ENCODE results near the gene ICOSLG.
"Not testable (repeated sequence)": the region's sequence is repeated elsewhere in the genome, so short reads cannot be mapped to it uniquely, and the experiment has no call there.

ICOSLG gene

DNA sequence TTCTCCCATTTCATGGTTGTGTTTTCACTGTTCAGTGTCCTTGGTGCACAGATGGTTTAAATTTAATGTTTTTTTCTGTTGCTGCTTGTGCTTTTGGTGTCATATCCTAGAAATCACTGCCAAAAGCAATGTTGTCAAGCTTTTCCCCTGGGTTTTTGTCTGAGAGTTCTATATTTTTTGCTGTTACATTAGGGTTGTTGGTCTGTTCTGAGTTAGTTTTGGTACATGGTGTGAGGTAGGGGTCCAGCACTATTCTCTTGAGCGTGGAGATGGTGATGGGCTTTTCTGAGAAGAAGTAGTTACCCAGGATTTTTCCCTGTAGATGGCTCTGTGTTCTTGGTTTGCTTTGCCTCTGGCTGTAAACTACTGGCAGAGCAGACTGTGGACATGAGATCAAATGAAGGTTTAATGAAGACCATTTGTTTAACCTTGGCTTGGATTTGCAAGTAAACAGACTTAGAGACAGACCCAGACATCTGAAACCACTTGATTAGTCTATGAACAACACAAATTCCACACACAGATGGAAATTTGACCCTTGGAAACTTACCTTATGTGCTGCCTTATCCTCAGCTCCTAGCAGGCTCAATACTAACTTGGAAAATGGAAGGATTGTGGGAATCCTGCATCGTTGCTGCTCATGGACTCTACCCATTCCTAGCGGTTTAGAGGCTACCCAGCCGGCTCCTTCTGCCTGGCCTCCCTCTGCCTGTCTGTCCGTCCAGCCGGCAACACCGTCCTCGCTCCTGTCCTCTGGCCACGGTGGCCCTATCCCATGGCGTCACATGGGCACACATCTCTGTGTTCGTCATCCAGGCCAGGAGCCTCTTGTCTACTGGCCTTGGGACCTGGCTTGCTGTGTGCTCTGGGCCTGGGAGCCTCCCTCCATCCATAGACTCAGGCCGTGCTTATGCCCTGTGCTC lies 50.1 kb downstream of the ICOSLG start:
- H3K4me1 ChIP-seq (ENCODE audit: control insufficient read depth, insufficient read depth, low read depth, low read length); H3K36me3 ChIP-seq (ENCODE audit: control insufficient read depth in 1 of 2, insufficient read depth in 2 of 2, low read depth in 1 of 2, low read length in 2 of 2); H3K9me3 ChIP-seq (ENCODE audit: control insufficient read depth, low read length); H3K79me1 ChIP-seq (replicated peaks; ENCODE audit: low read length, poor library complexity, severe bottlenecking); H2BK5ac ChIP-seq (ENCODE audit: low read depth, low read length, poor library complexity, severe bottlenecking); H3K4me3 ChIP-seq (ENCODE audit: insufficient read depth in 1 of 2, low read depth in 1 of 2, low read length in 2 of 2); H3K14ac ChIP-seq (ENCODE audit: low read length in 2 of 2); H2BK120ac ChIP-seq (ENCODE audit: low read depth, low read length); H4K8ac ChIP-seq (ENCODE audit: low read length); H3K27me3 ChIP-seq (ENCODE audit: control insufficient read depth in 1 of 2, insufficient read depth in 1 of 2, low read length in 2 of 2); H3K23ac ChIP-seq (ENCODE audit: low read length in 2 of 2); H2BK15ac ChIP-seq (ENCODE audit: low read depth, poor library complexity, severe bottlenecking); H3K27ac ChIP-seq (ENCODE audit: low read length, poor library complexity, severe bottlenecking); H2AK5ac ChIP-seq (ENCODE audit: low read length, severe bottlenecking); H3K9ac ChIP-seq (ENCODE audit: low read length); H4K91ac ChIP-seq (ENCODE audit: low read length); H3K4me2 ChIP-seq (ENCODE audit: low read length, poor library complexity, severe bottlenecking); H2AFZ ChIP-seq (ENCODE audit: low read depth, low read length): not testable (repeated sequence)
- peak overlapping the region in 1 of 2 experiments; percentile 24 for H3K4ac ChIP-seq (ENCODE audit: low read depth in 1 of 2, low read length in 2 of 2)
- 96% methylated on average over 5 of the region's 12 CpGs for WGBS
- DNase-seq, result peak; percentile 18
- peak overlapping the region in 1 of 2 experiments; percentile 82 for H3K18ac ChIP-seq (ENCODE audit: low read depth in 1 of 2, low read length in 2 of 2)
- peak overlapping the region in 1 of 2 experiments; percentile 96 for H2BK12ac ChIP-seq (ENCODE audit: low read length in 2 of 2)

DNA sequence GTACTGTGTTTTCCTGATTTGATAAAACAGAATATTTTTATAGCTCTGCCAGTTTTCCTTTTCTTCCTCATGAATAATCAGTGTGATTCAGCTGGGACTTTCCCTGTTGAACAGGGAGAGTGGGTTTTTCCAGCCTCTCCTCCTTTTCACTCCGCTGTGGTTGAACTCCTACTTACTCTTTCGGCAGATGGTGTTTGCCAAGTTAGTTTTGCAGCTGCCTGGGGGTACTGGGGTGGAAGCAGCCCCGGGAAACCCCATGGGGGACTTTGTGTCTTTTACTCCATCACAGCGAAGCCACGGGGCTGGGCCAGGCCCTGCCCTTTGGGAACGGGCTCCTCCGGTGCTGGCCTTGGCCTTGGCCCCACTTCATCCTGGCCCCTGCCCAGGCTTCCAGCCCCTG lies 55.9 kb downstream of the ICOSLG start:
- H3K9ac ChIP-seq (ENCODE audit: low read length); H2AK5ac ChIP-seq (ENCODE audit: low read length, severe bottlenecking); H3K27ac ChIP-seq (ENCODE audit: low read length, poor library complexity, severe bottlenecking); H2BK15ac ChIP-seq (ENCODE audit: low read depth, poor library complexity, severe bottlenecking); H3K27me3 ChIP-seq (ENCODE audit: control insufficient read depth in 1 of 2, insufficient read depth in 1 of 2, low read length in 2 of 2); H2AFZ ChIP-seq (ENCODE audit: low read depth, low read length); H3K36me3 ChIP-seq (ENCODE audit: control insufficient read depth in 1 of 2, insufficient read depth in 2 of 2, low read depth in 1 of 2, low read length in 2 of 2); H3K18ac ChIP-seq (ENCODE audit: low read depth in 1 of 2, low read length in 2 of 2); H4K91ac ChIP-seq (ENCODE audit: low read length); H3K4me3 ChIP-seq (ENCODE audit: insufficient read depth in 1 of 2, low read depth in 1 of 2, low read length in 2 of 2); H3K4ac ChIP-seq (ENCODE audit: low read depth in 1 of 2, low read length in 2 of 2); H2BK120ac ChIP-seq (ENCODE audit: low read depth, low read length); H3K79me1 ChIP-seq (replicated peaks; ENCODE audit: low read length, poor library complexity, severe bottlenecking); H2BK12ac ChIP-seq (ENCODE audit: low read length in 2 of 2); DNase-seq; H3K4me2 ChIP-seq (ENCODE audit: low read length, poor library complexity, severe bottlenecking); H3K23ac ChIP-seq (ENCODE audit: low read length in 2 of 2); H3K14ac ChIP-seq (ENCODE audit: low read length in 2 of 2); H3K4me1 ChIP-seq (ENCODE audit: control insufficient read depth, insufficient read depth, low read depth, low read length); H4K8ac ChIP-seq (ENCODE audit: low read length); H3K9me3 ChIP-seq (ENCODE audit: control insufficient read depth, low read length); H2BK5ac ChIP-seq (ENCODE audit: low read depth, low read length, poor library complexity, severe bottlenecking): not testable (repeated sequence)
- no CpG with 5 or more reads among the region's 7 CpGs for WGBS

DNA sequence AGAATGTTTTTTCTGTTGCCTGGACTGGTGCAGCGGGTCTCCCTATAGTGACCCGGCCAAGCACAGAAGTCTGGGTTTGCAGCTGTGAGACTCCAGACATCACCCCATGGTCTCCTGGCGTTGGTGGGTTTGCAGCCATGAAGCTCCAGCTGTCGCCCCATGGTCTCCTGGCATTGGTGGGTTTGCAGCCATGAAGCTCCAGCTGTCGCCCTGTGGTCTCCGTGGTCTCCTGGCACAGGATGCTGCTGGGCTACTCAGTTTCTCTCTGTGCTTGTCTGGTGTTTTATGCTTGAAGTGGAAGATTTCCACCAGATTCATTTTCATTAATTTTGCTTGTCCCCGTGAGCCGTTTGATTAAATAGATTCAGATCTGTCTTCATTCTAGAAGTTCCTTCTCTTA lies 58.5 kb downstream of the ICOSLG start:
- H4K91ac ChIP-seq (ENCODE audit: low read length); H2AFZ ChIP-seq (ENCODE audit: low read depth, low read length): not testable (repeated sequence)

DNA sequence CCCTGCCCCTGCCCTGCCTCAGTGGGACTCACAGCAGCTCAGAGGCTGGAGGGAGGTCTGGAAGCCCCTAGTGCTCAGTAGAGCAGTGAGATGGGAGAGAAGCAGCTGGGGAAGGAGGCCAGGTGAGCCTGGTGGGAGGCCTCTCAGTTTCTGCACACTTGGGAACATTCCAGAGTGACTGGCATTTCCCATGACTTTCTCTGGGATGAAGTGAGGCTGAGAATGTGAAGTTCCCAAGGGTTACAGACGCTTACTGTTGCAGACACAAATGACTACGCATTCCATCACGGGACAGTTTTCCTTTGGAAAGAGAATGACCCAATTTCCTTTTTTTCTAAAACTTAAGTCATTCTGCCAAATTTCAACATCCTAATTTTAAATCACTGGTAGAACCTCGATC lies 59.2 kb downstream of the ICOSLG start:
- not testable (repeated sequence) for H2BK120ac ChIP-seq (ENCODE audit: low read depth, low read length); H3K23ac ChIP-seq (ENCODE audit: low read length in 2 of 2); H2BK12ac ChIP-seq (ENCODE audit: low read length in 2 of 2); H3K14ac ChIP-seq (ENCODE audit: low read length in 2 of 2); H3K27me3 ChIP-seq (ENCODE audit: control insufficient read depth in 1 of 2, insufficient read depth in 1 of 2, low read length in 2 of 2); H3K27ac ChIP-seq (ENCODE audit: low read length, poor library complexity, severe bottlenecking); H3K4me3 ChIP-seq (ENCODE audit: insufficient read depth in 1 of 2, low read depth in 1 of 2, low read length in 2 of 2); H3K4me2 ChIP-seq (ENCODE audit: low read length, poor library complexity, severe bottlenecking); H2BK15ac ChIP-seq (ENCODE audit: low read depth, poor library complexity, severe bottlenecking); H3K18ac ChIP-seq (ENCODE audit: low read depth in 1 of 2, low read length in 2 of 2); H2AK5ac ChIP-seq (ENCODE audit: low read length, severe bottlenecking); H3K4me1 ChIP-seq (ENCODE audit: control insufficient read depth, insufficient read depth, low read depth, low read length); H3K36me3 ChIP-seq (ENCODE audit: control insufficient read depth in 1 of 2, insufficient read depth in 2 of 2, low read depth in 1 of 2, low read length in 2 of 2); H4K8ac ChIP-seq (ENCODE audit: low read length); H2BK5ac ChIP-seq (ENCODE audit: low read depth, low read length, poor library complexity, severe bottlenecking); DNase-seq; H3K9me3 ChIP-seq (ENCODE audit: control insufficient read depth, low read length); H3K4ac ChIP-seq (ENCODE audit: low read depth in 1 of 2, low read length in 2 of 2); H2AFZ ChIP-seq (ENCODE audit: low read depth, low read length); H3K9ac ChIP-seq (ENCODE audit: low read length); H4K91ac ChIP-seq (ENCODE audit: low read length); H3K79me1 ChIP-seq (replicated peaks; ENCODE audit: low read length, poor library complexity, severe bottlenecking)
- WGBS, result no CpG with 5 or more reads among the region's 4 CpGs

More for the DNA sequence above, 58.5 kb downstream of the ICOSLG start:
- not testable (repeated sequence) for H3K4ac ChIP-seq (ENCODE audit: low read depth in 1 of 2, low read length in 2 of 2); H3K4me3 ChIP-seq (ENCODE audit: insufficient read depth in 1 of 2, low read depth in 1 of 2, low read length in 2 of 2); H3K14ac ChIP-seq (ENCODE audit: low read length in 2 of 2); H2BK15ac ChIP-seq (ENCODE audit: low read depth, poor library complexity, severe bottlenecking); H3K9me3 ChIP-seq (ENCODE audit: control insufficient read depth, low read length); H3K18ac ChIP-seq (ENCODE audit: low read depth in 1 of 2, low read length in 2 of 2); H3K4me1 ChIP-seq (ENCODE audit: control insufficient read depth, insufficient read depth, low read depth, low read length); H2BK5ac ChIP-seq (ENCODE audit: low read depth, low read length, poor library complexity, severe bottlenecking); H2AK5ac ChIP-seq (ENCODE audit: low read length, severe bottlenecking); H2BK12ac ChIP-seq (ENCODE audit: low read length in 2 of 2); H3K9ac ChIP-seq (ENCODE audit: low read length); H3K27me3 ChIP-seq (ENCODE audit: control insufficient read depth in 1 of 2, insufficient read depth in 1 of 2, low read length in 2 of 2); H4K8ac ChIP-seq (ENCODE audit: low read length); H3K27ac ChIP-seq (ENCODE audit: low read length, poor library complexity, severe bottlenecking); H2BK120ac ChIP-seq (ENCODE audit: low read depth, low read length); H3K79me1 ChIP-seq (replicated peaks; ENCODE audit: low read length, poor library complexity, severe bottlenecking); DNase-seq; H3K36me3 ChIP-seq (ENCODE audit: control insufficient read depth in 1 of 2, insufficient read depth in 2 of 2, low read depth in 1 of 2, low read length in 2 of 2); H3K23ac ChIP-seq (ENCODE audit: low read length in 2 of 2); H3K4me2 ChIP-seq (ENCODE audit: low read length, poor library complexity, severe bottlenecking)
- no CpG with 5 or more reads among the region's 8 CpGs for WGBS
